Mesendoderm (in vitro differentiated cells): Measurements from ENCODE around the gene U2AF2.

ENCODE experiments used
- DNase-seq: peaks from one replicate; pipeline ENCODE4 v3.0.0; 2013
- H2AK5ac ChIP-seq: 2 replicates; pipeline ENCODE4 v1.6.1; 2013; ENCODE audit warnings: low read length, inconsistent platforms
- H2BK120ac ChIP-seq: 2 replicates; pipeline ENCODE4 v1.6.1; 2013; ENCODE audit warnings: low read depth, mild to moderate bottlenecking, low read length, moderate library complexity, mixed read lengths
- H2BK15ac ChIP-seq: replicated peaks from 2 replicates; pipeline ENCODE4 v1.6.1; 2013; ENCODE audit warnings: low read depth, mild to moderate bottlenecking, moderate library complexity
- H2BK5ac ChIP-seq: 2 replicates; pipeline ENCODE4 v1.6.1; 2013; ENCODE audit warnings: low read length, inconsistent platforms
- H3K18ac ChIP-seq: 2 replicates; pipeline ENCODE4 v1.6.1; 2013; ENCODE audit warnings: mild to moderate bottlenecking, low read length, mixed read lengths
- H3K23ac ChIP-seq: one replicate; pipeline ENCODE4 v1.6.1; 2013; ENCODE audit warnings: low read length
- H3K27ac ChIP-seq: 2 replicates; pipeline ENCODE4 v1.5.1; 2013; ENCODE audit warnings: low read depth, mild to moderate bottlenecking, inconsistent platforms, low read length, moderate library complexity
- H3K27me3 ChIP-seq: 2 replicates; pipeline ENCODE4 v1.6.1; 2013; ENCODE audit warnings: low read length, control low read depth, mild to moderate bottlenecking, inconsistent platforms; ENCODE audit not compliant: insufficient read depth, poor library complexity
- H3K36me3 ChIP-seq: 2 replicates; pipeline ENCODE4 v1.6.1; 2013; ENCODE audit warnings: low read length, inconsistent platforms; ENCODE audit not compliant: control insufficient read depth, insufficient read depth
- H3K4ac ChIP-seq: one replicate; pipeline ENCODE4 v1.6.1; 2013; ENCODE audit warnings: low read depth, mild to moderate bottlenecking, low read length, moderate library complexity
- H3K4me1 ChIP-seq: 2 replicates; pipeline ENCODE4 v1.6.1; 2013; ENCODE audit warnings: low read depth, low read length, inconsistent platforms; ENCODE audit not compliant: control insufficient read depth
- H3K4me2 ChIP-seq: 2 replicates; pipeline ENCODE4 v1.6.1; 2013; ENCODE audit warnings: low read length
- H3K4me3 ChIP-seq: 2 replicates; pipeline ENCODE4 v1.5.1; 2013; ENCODE audit warnings: mild to moderate bottlenecking, low read length
- H3K56ac ChIP-seq: one replicate; pipeline ENCODE4 v1.6.1; 2013; ENCODE audit warnings: low read length
- H3K79me1 ChIP-seq: 2 replicates; pipeline ENCODE4 v1.6.1; 2013; ENCODE audit warnings: low read length, inconsistent platforms
- H3K79me2 ChIP-seq: 2 replicates; pipeline ENCODE4 v1.6.1; 2013; ENCODE audit warnings: mild to moderate bottlenecking, low read length; ENCODE audit not compliant: control insufficient read depth, insufficient read depth
- H3K9ac ChIP-seq: 2 replicates; pipeline ENCODE4 v1.6.1; 2013; ENCODE audit warnings: low read length, inconsistent platforms
- H4K5ac ChIP-seq: one replicate; pipeline ENCODE4 v1.6.1; 2013; ENCODE audit warnings: low read length
- H4K8ac ChIP-seq: one replicate; pipeline ENCODE4 v1.6.1; 2013; ENCODE audit warnings: low read depth, mild to moderate bottlenecking, control low read depth, low read length, moderate library complexity
- WGBS: extraction: QIAGEN DNeasy Blood & Tissue Kit; methylation state at CpG from one replicate; pipeline ENCODE4 v1.1.7; 2013; ENCODE audit warnings: low lambda C conversion rate, missing lambda C conversion rate; ENCODE audit not compliant: insufficient coverage; ENCODE audit errors: extremely low coverage; 5-methylcytosine and 5-hydroxymethylcytosine counted together

U2AF2 gene

DNA sequence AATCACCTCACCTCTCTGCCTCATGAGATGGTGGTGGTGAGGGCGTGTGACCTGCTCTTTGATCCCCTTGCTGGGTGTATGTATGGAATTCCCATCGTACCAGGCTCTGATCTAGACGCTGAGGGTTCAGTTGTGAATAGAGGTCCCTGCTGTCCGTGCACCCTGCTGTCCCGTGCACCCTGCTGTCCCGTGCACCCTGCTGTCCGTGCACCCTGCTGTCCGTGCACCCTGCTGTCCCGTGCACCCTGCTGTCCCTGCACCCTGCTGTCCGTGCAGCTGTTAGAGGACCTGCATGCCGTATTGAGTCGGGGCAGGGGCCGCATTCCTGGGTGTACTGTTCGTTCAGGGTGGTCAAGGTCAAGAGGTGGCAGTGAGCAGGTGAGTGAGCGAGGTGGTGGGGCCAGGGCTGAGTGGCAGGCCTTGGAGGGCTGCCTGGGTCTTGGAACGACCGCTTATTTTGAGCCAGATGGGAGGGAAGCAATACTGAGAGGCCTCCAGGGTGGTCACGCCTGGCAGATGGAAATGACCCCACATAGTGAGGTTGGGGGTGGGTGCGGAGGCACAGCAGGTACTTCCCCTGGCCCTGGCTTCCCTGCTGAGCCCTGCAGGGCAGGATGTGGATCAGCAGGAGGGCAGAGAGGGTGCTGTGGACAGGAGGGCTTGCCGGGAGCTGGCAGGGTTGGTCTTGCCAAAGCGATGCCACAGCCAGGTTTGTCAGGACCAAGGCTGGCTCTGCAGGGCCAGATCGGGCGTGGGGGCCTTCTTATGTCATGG lies 15.6 kb downstream of the U2AF2 start:
- Histone ChIP-seq H2BK15ac (no peak overlapping the region), H3K27me3 (no peaks in the 10 kb centered on the region), H3K36me3 (peaks cover 18% of the 10 kb centered on the region), H3K4me1 (no peaks in the 10 kb centered on the region), H2BK5ac (no peak overlapping the region), H3K9ac (no peak overlapping the region), H2BK120ac (no peak overlapping the region), H4K8ac (no peak overlapping the region), H3K23ac (no peak overlapping the region), H3K56ac (no peak overlapping the region), H3K4ac (no peak overlapping the region), H2AK5ac (no peak overlapping the region), H3K79me1 (peaks cover 10% of the 10 kb centered on the region), H3K18ac (no peak overlapping the region), H3K27ac (no peak overlapping the region), H3K4me2 (no peak overlapping the region), H3K79me2 (peaks cover 51% of the 10 kb centered on the region), H4K5ac (no peak overlapping the region), H3K4me3 (no peak overlapping the region)
- DNase-seq, result no peak
- no CpG with 5 or more reads among the region's 23 CpGs for WGBS

GRCh38 chr19:55671054-55671378 lies 16.2 kb downstream of the U2AF2 start:
- H3K9ac ChIP-seq, result no peak overlapping the region
- H3K18ac ChIP-seq, result no peak overlapping the region
- no peaks in the 10 kb centered on the region for H3K4me1 ChIP-seq
- H4K5ac ChIP-seq, result no peak overlapping the region
- no peak overlapping the region for H2AK5ac ChIP-seq
- H2BK5ac ChIP-seq, result no peak overlapping the region
- H3K79me1 ChIP-seq, result peaks cover 13% of the 10 kb centered on the region
- no peak overlapping the region for H3K4me2 ChIP-seq
- no peaks in the 10 kb centered on the region for H3K27me3 ChIP-seq
- peaks cover 17% of the 10 kb centered on the region for H3K36me3 ChIP-seq
- no peak overlapping the region for H2BK15ac ChIP-seq
- H3K27ac ChIP-seq, result no peak overlapping the region
- no CpG with 5 or more reads among the region's 2 CpGs for WGBS
- no peak for DNase-seq
- H3K4me3 ChIP-seq, result no peak overlapping the region
- H2BK120ac ChIP-seq, result no peak overlapping the region
- H3K23ac ChIP-seq, result no peak overlapping the region
- no peak overlapping the region for H3K56ac ChIP-seq
- peaks cover 54% of the 10 kb centered on the region for H3K79me2 ChIP-seq
- H4K8ac ChIP-seq, result no peak overlapping the region
- no peak overlapping the region for H3K4ac ChIP-seq

- H2BK15ac ChIP-seq, result no peak overlapping the region
- H3K79me2 ChIP-seq, result peaks cover 53% of the 10 kb centered on the region
- no peak overlapping the region for H3K23ac ChIP-seq
- H3K27ac ChIP-seq, result no peak overlapping the region
- H3K36me3 ChIP-seq, result peaks cover 9% of the 10 kb centered on the region
- H3K4me3 ChIP-seq, result no peak overlapping the region
- H3K18ac ChIP-seq, result no peak overlapping the region
- no CpG with 5 or more reads among the region's 5 CpGs for WGBS
- H4K8ac ChIP-seq, result no peak overlapping the region
- DNase-seq, result no peak
- H3K9ac ChIP-seq, result no peak overlapping the region
- H2BK5ac ChIP-seq, result no peak overlapping the region
- no peak overlapping the region for H2BK120ac ChIP-seq
- no peak overlapping the region for H3K4ac ChIP-seq
- peaks cover 2% of the 10 kb centered on the region for H3K4me1 ChIP-seq
- H3K27me3 ChIP-seq, result no peaks in the 10 kb centered on the region
- H4K5ac ChIP-seq, result no peak overlapping the region
- H3K79me1 ChIP-seq, result peaks cover 15% of the 10 kb centered on the region
- no peak overlapping the region for H3K56ac ChIP-seq
- no peak overlapping the region for H3K4me2 ChIP-seq
- H2AK5ac ChIP-seq, result no peak overlapping the region
Observed at GRCh38 chr19:55672418-55672817, 17.6 kb downstream of the U2AF2 start.

DNA sequence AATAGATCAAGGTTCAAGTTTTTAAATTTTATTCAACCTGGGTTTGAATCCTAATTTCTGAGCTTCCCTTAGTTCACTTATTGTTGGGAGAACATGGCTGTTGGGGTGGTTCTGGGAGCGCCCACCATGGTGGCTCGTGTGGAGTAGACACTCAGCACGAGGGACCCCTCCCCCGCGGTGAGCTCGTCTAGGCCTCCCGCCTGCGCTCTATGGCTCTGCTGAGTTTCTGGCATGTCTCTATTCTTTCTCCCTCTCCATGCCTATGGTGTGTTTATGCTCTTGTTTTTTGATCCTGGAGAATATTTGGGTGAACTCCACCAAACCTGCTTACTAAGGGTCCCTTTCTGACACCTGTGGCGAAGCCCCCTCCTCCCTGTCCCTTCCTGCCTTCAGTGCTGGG lies 18.6 kb downstream of the U2AF2 start:
- DNase-seq, result peak; percentile 45
- H3K18ac ChIP-seq, result no peak overlapping the region
- no peak overlapping the region for H3K23ac ChIP-seq
- H4K8ac ChIP-seq, result no peak overlapping the region
- peaks cover 21% of the 10 kb centered on the region for H3K79me1 ChIP-seq
- H2BK15ac ChIP-seq, result no peak overlapping the region
- no peak overlapping the region for H2BK120ac ChIP-seq
- H3K4me2 ChIP-seq, result no peak overlapping the region
- H3K56ac ChIP-seq, result peak overlapping the region; percentile 17
- H3K27me3 ChIP-seq, result no peaks in the 10 kb centered on the region
- no peak overlapping the region for H3K27ac ChIP-seq
- peaks cover 55% of the 10 kb centered on the region for H3K79me2 ChIP-seq
- no peak overlapping the region for H2BK5ac ChIP-seq
- H2AK5ac ChIP-seq, result no peak overlapping the region
- H3K36me3 ChIP-seq, result peaks cover 9% of the 10 kb centered on the region
- no peak overlapping the region for H3K4ac ChIP-seq
- peaks cover 2% of the 10 kb centered on the region for H3K4me1 ChIP-seq
- H3K9ac ChIP-seq, result no peak overlapping the region
- H3K4me3 ChIP-seq, result no peak overlapping the region
- WGBS, result no CpG with 5 or more reads among the region's 9 CpGs
- H4K5ac ChIP-seq, result no peak overlapping the region

DNA sequence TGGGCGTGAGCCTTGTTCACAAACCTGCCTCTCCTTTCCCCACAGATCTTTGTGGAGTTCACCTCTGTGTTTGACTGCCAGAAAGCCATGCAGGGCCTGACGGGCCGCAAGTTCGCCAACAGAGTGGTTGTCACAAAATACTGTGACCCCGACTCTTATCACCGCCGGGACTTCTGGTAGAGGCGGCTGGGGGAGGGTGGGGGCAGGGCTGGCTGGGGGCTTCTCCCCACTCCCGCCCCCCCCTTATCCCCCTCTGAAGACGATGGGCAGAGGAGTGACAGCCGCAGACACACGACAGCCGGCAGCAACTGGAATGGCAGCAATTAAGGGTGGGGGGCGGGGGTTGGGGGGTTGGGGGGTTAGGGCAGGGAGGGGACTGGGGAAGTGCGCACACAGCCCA lies 19.1 kb downstream of the U2AF2 start:
- Histone ChIP-seq H3K56ac (peak overlapping the region; percentile 17), H3K36me3 (peaks cover 8% of the 10 kb centered on the region), H3K79me2 (peaks cover 54% of the 10 kb centered on the region), H3K4me1 (peaks cover 2% of the 10 kb centered on the region), H3K27me3 (no peaks in the 10 kb centered on the region), H3K4me3 (no peak overlapping the region), H4K8ac (no peak overlapping the region), H3K79me1 (peaks cover 21% of the 10 kb centered on the region), H3K9ac (no peak overlapping the region), H2BK15ac (no peak overlapping the region), H2AK5ac (no peak overlapping the region), H2BK120ac (no peak overlapping the region), H3K23ac (no peak overlapping the region), H3K27ac (no peak overlapping the region), H3K4ac (no peak overlapping the region), H3K18ac (no peak overlapping the region), H2BK5ac (no peak overlapping the region), H3K4me2 (no peak overlapping the region), H4K5ac (no peak overlapping the region)
- no CpG with 5 or more reads among the region's 15 CpGs for WGBS
- no peak for DNase-seq

GRCh38 chr19:55674459-55674840 lies 19.6 kb downstream of the U2AF2 start:
- Histone ChIP-seq H4K8ac (no peak overlapping the region), H3K18ac (no peak overlapping the region), H3K9ac (peak overlapping the region; percentile 71), H2AK5ac (no peak overlapping the region), H3K4me2 (peak overlapping the region; percentile 29), H2BK5ac (no peak overlapping the region), H3K23ac (no peak overlapping the region), H3K4me3 (no peak overlapping the region), H2BK15ac (no peak overlapping the region), H3K4me1 (peaks cover 2% of the 10 kb centered on the region), H3K4ac (no peak overlapping the region), H3K79me1 (peaks cover 23% of the 10 kb centered on the region), H2BK120ac (no peak overlapping the region), H3K27me3 (no peaks in the 10 kb centered on the region), H3K27ac (no peak overlapping the region), H4K5ac (no peak overlapping the region), H3K56ac (peak overlapping the region; percentile 82), H3K36me3 (peaks cover 6% of the 10 kb centered on the region), H3K79me2 (peaks cover 51% of the 10 kb centered on the region)
- no peak for DNase-seq
- WGBS, result no CpG with 5 or more reads among the region's 17 CpGs
